H1 (cell line): ENCODE measurements around the gene UCKL1. TPM values are rescaled to one million over a fixed set of nuclear protein-coding genes. Genes with fewer than 3 reads are reported as not detected.

ENCODE experiments used
- CTCF ChIA-PET: fragments of 300-600 bp; sonication (Branson Sonifier 250); formaldehyde crosslinking; loops from one replicate; lab custom pipeline; 2021; ENCODE audit not compliant: partially characterized antibody; lab: Charles Lee
- POLR2A ChIA-PET: fragments of 300-600 bp; sonication (Branson Sonifier 250); formaldehyde crosslinking; loops from one replicate; lab custom pipeline; 2021; ENCODE audit warnings: inconsistent platforms; ENCODE audit not compliant: partially characterized antibody; lab: Charles Lee
- DNase-seq, 2 experiments: peaks; one replicate each; pipeline versions ENCODE4 v3.0.0 to v3.0.0-alpha.2; 2010 to 2022; ENCODE audit warnings: low spot score in 2 of 2, low read depth in 1 of 2, mixed read lengths in 1 of 2
- FAIRE-seq: peaks from 2 replicates; lab custom pipeline; 2011; peaks lifted over from hg19 to GRCh38; lab: Jason Lieb, UNC
- H2AFZ ChIP-seq: 2 replicates; pipeline ENCODE4 v1.8.1; 2012; ENCODE audit warnings: low read length, inconsistent platforms
- H2AK5ac ChIP-seq: 2 replicates; pipeline ENCODE4 v1.6.1; 2013; ENCODE audit warnings: low read depth, low read length
- H2BK120ac ChIP-seq: replicated peaks from 2 replicates; pipeline ENCODE3; 2013; ENCODE audit warnings: low read depth, low read length, inconsistent platforms
- H2BK12ac ChIP-seq: 2 replicates; pipeline ENCODE4 v1.6.1; 2013; ENCODE audit warnings: low read depth, low read length
- H2BK15ac ChIP-seq: 2 replicates; pipeline ENCODE4 v1.6.1; 2013; ENCODE audit warnings: low read length
- H2BK20ac ChIP-seq: 2 replicates; pipeline ENCODE4 v1.6.1; 2013; ENCODE audit warnings: low read length
- H2BK5ac ChIP-seq: 2 replicates; pipeline ENCODE4 v1.6.1; 2013; ENCODE audit warnings: low read depth, low read length
- H3K14ac ChIP-seq: 2 replicates; pipeline ENCODE4 v1.6.1; 2013; ENCODE audit warnings: inconsistent platforms; ENCODE audit not compliant: insufficient read length
- H3K18ac ChIP-seq: 2 replicates; pipeline ENCODE4 v1.6.1; 2013; ENCODE audit warnings: low read length; ENCODE audit errors: extremely low read depth
- H3K23ac ChIP-seq: 2 replicates; pipeline ENCODE4 v1.6.1; 2013; ENCODE audit warnings: inconsistent platforms; ENCODE audit not compliant: insufficient read length
- H3K23me2 ChIP-seq: 2 replicates; pipeline ENCODE4 v1.6.1; 2013; ENCODE audit warnings: low read depth, low read length
- H3K27ac ChIP-seq: 2 replicates; pipeline ENCODE4 v1.6.1; 2011; ENCODE audit warnings: low read depth, low read length, inconsistent platforms
- H3K27me3 ChIP-seq, 4 experiments: replicated peaks in 1 of 4; 1 replicate in 1 of 4; 2 replicates in 3 of 4; pipeline versions ENCODE4 v1.6.1 to v1.8.1; 2011 to 2013; ENCODE audit warnings: low read length in 3 of 4, mild to moderate bottlenecking in 3 of 4, inconsistent platforms in 2 of 4, mixed read lengths in 2 of 4, moderate library complexity in 1 of 4; ENCODE audit not compliant: control insufficient read depth in 3 of 4, insufficient read depth in 3 of 4; ENCODE audit errors: extremely low read depth in 1 of 4
- H3K36me3 ChIP-seq, 4 experiments: 2 replicates each; pipeline versions ENCODE4 v1.6.1 to v1.8.1; 2011 to 2013; ENCODE audit warnings: mild to moderate bottlenecking in 4 of 4, low read length in 3 of 4, moderate library complexity in 2 of 4, control low read depth in 1 of 4, inconsistent platforms in 1 of 4; ENCODE audit not compliant: insufficient read depth in 4 of 4, control insufficient read depth in 2 of 4
- H3K4ac ChIP-seq: replicated peaks from 2 replicates; pipeline ENCODE3; 2013; ENCODE audit warnings: low read length, low read depth, mixed read lengths, inconsistent platforms; ENCODE audit not compliant: insufficient read length
- H3K4me1 ChIP-seq, 4 experiments: replicated peaks in 1 of 4; 1 replicate in 1 of 4; 2 replicates in 3 of 4; pipeline versions ENCODE4 v1.6.1 to v1.8.1; 2011 to 2013; ENCODE audit warnings: low read length in 3 of 4, inconsistent platforms in 2 of 4, mixed read lengths in 1 of 4; ENCODE audit not compliant: insufficient read depth in 4 of 4, control insufficient read depth in 3 of 4
- H3K4me2 ChIP-seq, 2 experiments: 2 replicates each; pipeline versions ENCODE4 v1.6.1 to v1.8.1; 2011 to 2013; ENCODE audit warnings: low read depth in 2 of 2, low read length in 2 of 2, control low read depth in 1 of 2, inconsistent platforms in 1 of 2, mild to moderate bottlenecking in 1 of 2; ENCODE audit not compliant: insufficient read depth in 1 of 2
- H3K4me3 ChIP-seq, 4 experiments: fragments of 200-600, 300-600 bp in 1 of 4; sonication (generic), shearing (Covaris generic), sonication (Bioruptor Twin) in 1 of 4; 2 replicates each; pipeline versions ENCODE4 v1.5.1 to v1.8.1; 2011 to 2016; ENCODE audit warnings: low read length in 4 of 4, low read depth in 3 of 4, control low read depth in 2 of 4, inconsistent platforms in 2 of 4, mild to moderate bottlenecking in 2 of 4, mixed read lengths in 1 of 4, moderate library complexity in 1 of 4; ENCODE audit not compliant: insufficient read depth in 2 of 4; ENCODE audit errors: extremely low read depth in 1 of 4
- H3K56ac ChIP-seq: replicated peaks from 2 replicates; pipeline ENCODE3; 2013; ENCODE audit warnings: low read depth, mild to moderate bottlenecking, mixed read lengths, low read length, inconsistent platforms; ENCODE audit not compliant: insufficient read length
- H3K79me1 ChIP-seq: 2 replicates; pipeline ENCODE4 v1.6.1; 2013; ENCODE audit warnings: low read depth, low read length, control low read depth
- H3K79me2 ChIP-seq, 2 experiments: 2 replicates each; pipeline versions ENCODE4 v1.6.1 to v1.8.1; 2012 to 2013; ENCODE audit warnings: low read length in 2 of 2, mild to moderate bottlenecking in 2 of 2, inconsistent platforms in 1 of 2; ENCODE audit not compliant: insufficient read depth in 2 of 2, control insufficient read depth in 1 of 2
- H3K9ac ChIP-seq, 4 experiments: replicated peaks in 1 of 4; 1 replicate in 1 of 4; 2 replicates in 3 of 4; pipeline versions ENCODE4 v1.6.1 to v1.8.1; 2011 to 2013; ENCODE audit warnings: low read depth in 3 of 4, low read length in 3 of 4, control low read depth in 2 of 4, mild to moderate bottlenecking in 2 of 4, moderate library complexity in 2 of 4, inconsistent platforms in 1 of 4; ENCODE audit errors: extremely low read depth in 1 of 4
- H3K9me3 ChIP-seq, 2 experiments: 2 replicates each; pipeline versions ENCODE4 v1.6.1 to v1.8.1; 2012 to 2013; ENCODE audit warnings: mild to moderate bottlenecking in 2 of 2, moderate library complexity in 2 of 2, control low read depth in 1 of 2, inconsistent platforms in 1 of 2, low read depth in 1 of 2, low read length in 1 of 2, mixed read lengths in 1 of 2; ENCODE audit not compliant: insufficient read depth in 2 of 2
- H4K20me1 ChIP-seq, 2 experiments: replicated peaks in 1 of 2; 2 replicates each; pipeline versions ENCODE3 to v1.8.1; 2011 to 2013; ENCODE audit warnings: inconsistent platforms in 2 of 2, low read length in 2 of 2, mild to moderate bottlenecking in 1 of 2; ENCODE audit not compliant: insufficient read depth in 2 of 2, control insufficient read depth in 1 of 2
- H4K5ac ChIP-seq: 2 replicates; pipeline ENCODE4 v1.6.1; 2013; ENCODE audit warnings: low read length, low read depth, mixed read lengths, inconsistent platforms; ENCODE audit not compliant: insufficient read length
- H4K8ac ChIP-seq: 2 replicates; pipeline ENCODE4 v1.8.0; 2013; ENCODE audit warnings: mild to moderate bottlenecking, moderate library complexity, low read length, inconsistent platforms; ENCODE audit not compliant: insufficient read depth; ENCODE audit errors: extremely low read depth
- H4K91ac ChIP-seq: replicated peaks from 2 replicates; pipeline ENCODE3; 2013; ENCODE audit warnings: low read length, mixed read lengths, inconsistent platforms; ENCODE audit not compliant: insufficient read length
- ATF3 ChIP-seq: IDR thresholded peaks from 2 replicates; pipeline ENCODE4 v1.6.1; 2011; ENCODE audit warnings: low read depth, mild to moderate bottlenecking, low read length; ENCODE audit not compliant: insufficient read depth
- CBX5 ChIP-seq: fragments of 300-800, 300-1000 bp; sonication (generic); IDR thresholded peaks from 2 replicates; pipeline ENCODE4 v1.7.1; 2016; ENCODE audit warnings: antibody characterized with exemption, low read length, low read depth
- CEBPB ChIP-seq: IDR thresholded peaks from 2 replicates; pipeline ENCODE4 v1.6.1; 2012; ENCODE audit warnings: low read depth, low read length
- EZH2 ChIP-seq: fragments of 200-600 bp; sonication (generic); IDR thresholded peaks from 2 replicates; pipeline ENCODE4 v1.7.1; 2012; ENCODE audit warnings: low read depth, mild to moderate bottlenecking, moderate library complexity, low read length, inconsistent platforms; ENCODE audit not compliant: severe bottlenecking
- GABPA ChIP-seq: IDR thresholded peaks from 2 replicates; pipeline ENCODE4 v1.6.1; 2011; ENCODE audit warnings: mild to moderate bottlenecking, low read length, moderate library complexity, borderline replicate concordance; ENCODE audit not compliant: insufficient read depth
- POLR2A ChIP-seq, 2 experiments: IDR thresholded peaks; 1 replicate in 1 of 2; 2 replicates in 1 of 2; pipeline ENCODE4 v1.6.1; 2011; ENCODE audit warnings: low read depth in 2 of 2, low read length in 2 of 2, mild to moderate bottlenecking in 2 of 2; ENCODE audit errors: control extremely low read depth in 1 of 2
- RBBP5 ChIP-seq: IDR thresholded peaks from 2 replicates; pipeline ENCODE4 v1.7.1; 2012; ENCODE audit warnings: low read depth, mild to moderate bottlenecking, inconsistent platforms, low read length, moderate library complexity, borderline replicate concordance
- SIX5 ChIP-seq: IDR thresholded peaks from 2 replicates; pipeline ENCODE4 v1.6.1; 2011; ENCODE audit warnings: mild to moderate bottlenecking, low read depth, low read length
- TEAD4 ChIP-seq: IDR thresholded peaks from 2 replicates; pipeline ENCODE4 v1.6.1; 2012; ENCODE audit warnings: low read depth, low read length, inconsistent platforms, mixed read lengths
- WGBS, 2 experiments: shearing (Covaris generic) in 1 of 2; methylation state at CpG; one replicate each; pipeline versions ENCODE4 v1.1.6 to v1.1.7; 2013 to 2015; ENCODE audit warnings: low lambda C conversion rate in 2 of 2, mixed read lengths in 2 of 2, inconsistent platforms in 1 of 2, low coverage in 1 of 2, missing lambda C conversion rate in 1 of 2; ENCODE audit not compliant: insufficient replicate concordance in 2 of 2, insufficient coverage in 1 of 2, insufficient read length in 1 of 2; ENCODE audit errors: extremely low coverage in 1 of 2, missing lambda C conversion rate in 1 of 2; 5-methylcytosine and 5-hydroxymethylcytosine counted together
- polyA plus RNA-seq, 7 experiments: library from polyadenylated mRNA; depleted of rRNA in 3 of 7; stranded (reverse) in 5 of 7; unstranded in 2 of 7; fragments of >200 nt in 5 of 7; fragments of 200-250 nt in 2 of 7; gene quantifications; 1 replicate in 5 of 7; 2 replicates in 1 of 7; 4 replicates in 1 of 7; pipeline versions ENCODE4 v1.2.1 to v1.2.3, GENCODE V29; 2011 to 2013; ENCODE audit warnings: missing spikeins in 2 of 7, mixed read lengths in 2 of 7
- total RNA-seq: library from RNA; stranded (reverse); fragmentation: NEBNext Ultra II Directional; extraction: Animal tissue kit (Norgen Biotek cat#: 25700); gene quantifications from 2 replicates; pipeline ENCODE4 v1.2.1, GENCODE V29; 2021

UCKL1 gene
- total and polyA plus RNA-seq, 2 of the 8 experiments (the other 6 are each of a cell fraction or from before 2014, with no cell fraction given): 36.5 to 91.2 TPM

GRCh38 chr20:63890201-63890576 lies 66.0 kb downstream of the UCKL1 start:
- Histone ChIP-seq H2BK120ac (no peak overlapping the region), H2AFZ (no peak overlapping the region), H3K4ac (no peak overlapping the region), H3K18ac (no peak overlapping the region), H4K8ac (no peak overlapping the region), H3K4me2 (no peak overlapping the region), H2BK20ac (no peak overlapping the region), H3K79me2 (0 out of 4 replicates have a peak, but pooled peaks cover 0 to 1% of the 10 kb centered on the region in 2 experiments), H2BK12ac (no peak overlapping the region), H3K27ac (no peak overlapping the region), H2BK15ac (no peak overlapping the region), H3K14ac (no peak overlapping the region), H3K9ac (no peak overlapping the region), H2AK5ac (no peak overlapping the region), H4K20me1 (peaks cover 9 to 13% of the 10 kb centered on the region in 2 experiments), H2BK5ac (no peak overlapping the region), H3K23ac (no peak overlapping the region), H3K36me3 (peaks cover 6 to 22% (median 13%) of the 10 kb centered on the region in 4 experiments), H3K27me3 (no peaks in the 10 kb centered on the region), H3K9me3 (no peaks in the 10 kb centered on the region), H3K56ac (no peak overlapping the region), H4K91ac (no peak overlapping the region), H3K23me2 (no peaks in the 10 kb centered on the region; the same call in 1 of the 2 replicates), H3K4me3 (no peak overlapping the region), H4K5ac (no peak overlapping the region), H3K4me1 (peaks cover 0 to 2% (median 0%) of the 10 kb centered on the region in 4 experiments; a peak in 1 of 7 replicates), H3K79me1 (peaks cover 7% of the 10 kb centered on the region)
- ChIA-PET POLR2A (interaction anchor here (0.8 to 1.3 kb wide), 2 partner anchors 18 to 25 kb away, joined by 3 read pairs; no protein-coding TSS in a partner anchor), CTCF (interaction anchor here (0.8 to 1.8 kb wide), 5 partner anchors 20 to 90 kb away, joined by 3 to 5 read pairs (median 4); partner anchors contain the start of gene PRPF6)
- no peak for DNase-seq
- 91% methylated on average over 7 of the region's 7 CpGs; no CpG with 5 or more reads in 1 of the 2 experiments for WGBS, 2 experiments
- TF ChIP-seq POLR2A (IDR thresholded peaks at IDR 0.05; ENCODE audit: control extremely low read depth in 1 of 2, low read depth in 2 of 2, low read length in 2 of 2) (no peak), GABPA (no peak), EZH2 (no peak), RBBP5 (no peak), CBX5 (no peak), SIX5 (no peak), CEBPB (no peak), ATF3 (no peak), TEAD4 (no peak)
- FAIRE-seq: no peak
